Neural progenitor cell (in vitro differentiated cells): Measurements from ENCODE around the gene WBP4.

Experiments
- EZH2phosphoT487 ChIP-seq: fragments of 200-600 bp; sonication (generic); IDR thresholded peaks from 2 replicates; pipeline ENCODE4 v1.6.1; 2017; ENCODE audit warnings: antibody characterized with exemption
- TF ChIP-seq, protein P1 (sequence below): fragments of 200-600 bp; sonication (generic); IDR thresholded peaks from 2 replicates; pipeline ENCODE4 v1.5.1; 2017; ENCODE audit warnings: antibody characterized with exemption, mild to moderate bottlenecking

DNA sequence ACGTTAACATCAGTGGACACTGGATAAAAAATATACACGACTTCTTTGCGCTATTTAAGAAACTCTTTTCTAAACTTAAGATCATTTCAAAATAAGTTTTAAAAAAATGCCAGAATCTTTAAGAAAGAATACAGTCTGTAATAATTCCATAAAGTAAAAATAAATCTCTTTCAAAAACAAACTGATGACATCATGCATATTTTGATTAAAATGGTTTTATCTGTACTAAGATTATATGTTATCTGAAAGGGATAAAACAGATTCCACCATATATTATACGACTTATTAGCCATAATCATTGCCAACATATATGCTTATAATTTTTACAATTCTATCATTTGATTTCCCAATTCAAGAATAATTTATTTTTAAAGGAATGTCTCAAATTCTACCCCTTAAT lies 26.9 kb upstream of the WBP4 start:
- TF ChIP-seq, protein P1, sequence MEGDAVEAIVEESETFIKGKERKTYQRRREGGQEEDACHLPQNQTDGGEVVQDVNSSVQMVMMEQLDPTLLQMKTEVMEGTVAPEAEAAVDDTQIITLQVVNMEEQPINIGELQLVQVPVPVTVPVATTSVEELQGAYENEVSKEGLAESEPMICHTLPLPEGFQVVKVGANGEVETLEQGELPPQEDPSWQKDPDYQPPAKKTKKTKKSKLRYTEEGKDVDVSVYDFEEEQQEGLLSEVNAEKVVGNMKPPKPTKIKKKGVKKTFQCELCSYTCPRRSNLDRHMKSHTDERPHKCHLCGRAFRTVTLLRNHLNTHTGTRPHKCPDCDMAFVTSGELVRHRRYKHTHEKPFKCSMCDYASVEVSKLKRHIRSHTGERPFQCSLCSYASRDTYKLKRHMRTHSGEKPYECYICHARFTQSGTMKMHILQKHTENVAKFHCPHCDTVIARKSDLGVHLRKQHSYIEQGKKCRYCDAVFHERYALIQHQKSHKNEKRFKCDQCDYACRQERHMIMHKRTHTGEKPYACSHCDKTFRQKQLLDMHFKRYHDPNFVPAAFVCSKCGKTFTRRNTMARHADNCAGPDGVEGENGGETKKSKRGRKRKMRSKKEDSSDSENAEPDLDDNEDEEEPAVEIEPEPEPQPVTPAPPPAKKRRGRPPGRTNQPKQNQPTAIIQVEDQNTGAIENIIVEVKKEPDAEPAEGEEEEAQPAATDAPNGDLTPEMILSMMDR, result no peak
- TF ChIP-seq EZH2phosphoT487, result no peak
